Natural killer cell (primary cell): ENCODE measurements around the gene MAPRE2. TPM values are rescaled to one million over a fixed set of nuclear protein-coding genes. Genes with fewer than 3 reads are reported as not detected.
A peak's percentile ranks its signal among the peaks of the same experiment; 100 is the strongest.

Experiments used
- ATAC-seq, 3 donors: fragments of 150-1000 bp in 2 of 3; fragments of 200-7000 bp in 1 of 3; cut with Tn5 transposase; 1 replicate in 1 of 3; 2 replicates in 2 of 3; pipeline ENCODE4 v1.10.0; 2021; ENCODE audit warnings: mild to moderate bottlenecking in 2 of 3, moderate library complexity in 2 of 3
- DNase-seq, 2 donors: peaks; one replicate each; pipeline versions ENCODE4 v3.0.0 to v3.0.0-alpha.2; 2013 to 2021; ENCODE audit warnings: mixed read lengths in 1 of 2
- H3K27ac ChIP-seq: one replicate; pipeline ENCODE4 v1.5.1; 2013; ENCODE audit warnings: mild to moderate bottlenecking, low read length
- H3K27me3 ChIP-seq: one replicate; pipeline ENCODE4 v1.6.1; 2013; ENCODE audit warnings: low read length; ENCODE audit not compliant: control insufficient read depth, insufficient read depth
- H3K36me3 ChIP-seq: one replicate; pipeline ENCODE4 v1.6.1; 2013; ENCODE audit warnings: low read length; ENCODE audit not compliant: control insufficient read depth, insufficient read depth
- H3K4me1 ChIP-seq: one replicate; pipeline ENCODE4 v1.6.1; 2013; ENCODE audit warnings: low read length; ENCODE audit not compliant: control insufficient read depth, insufficient read depth
- H3K4me3 ChIP-seq: one replicate; pipeline ENCODE4 v1.5.1; 2013; ENCODE audit warnings: low read length
- H3K9me3 ChIP-seq: one replicate; pipeline ENCODE4 v1.6.1; 2013; ENCODE audit warnings: low read length; ENCODE audit not compliant: control insufficient read depth, insufficient read depth
- H3K27ac Mint-ChIP-seq, 2 donors: one replicate each; pipeline ENCODE4 v1.8.0; 2022; ENCODE audit warnings: mild to moderate bottlenecking in 2 of 2, mixed read lengths in 2 of 2, moderate library complexity in 1 of 2
- H3K27me3 Mint-ChIP-seq, 2 donors: one replicate each; pipeline ENCODE4 v1.8.0; 2022; ENCODE audit warnings: low read depth in 2 of 2, mixed read lengths in 2 of 2
- H3K36me3 Mint-ChIP-seq: one replicate; pipeline ENCODE4 v1.8.0; 2022; ENCODE audit warnings: mixed read lengths
- H3K4me1 Mint-ChIP-seq, 2 donors: one replicate each; pipeline ENCODE4 v1.8.0; 2022; ENCODE audit warnings: mixed read lengths in 2 of 2
- H3K4me3 Mint-ChIP-seq: one replicate; pipeline ENCODE4 v1.8.0; 2022; ENCODE audit warnings: mild to moderate bottlenecking, moderate library complexity, mixed read lengths
- H3K9me3 Mint-ChIP-seq, 2 donors: one replicate each; pipeline ENCODE4 v1.8.0; 2022; ENCODE audit warnings: mixed read lengths in 2 of 2
- WGBS: methylation state at CpG from one replicate; pipeline ENCODE4 v1.1.7; 2013; ENCODE audit warnings: missing lambda C conversion rate; ENCODE audit not compliant: insufficient coverage; 5-methylcytosine and 5-hydroxymethylcytosine counted together
- intact Hi-C: fragments of 100-400 bp; cut with micrococcal nuclease; formaldehyde crosslinking; loops from one replicate; pipeline ENCODE4 v1.14.2; 2022
- total RNA-seq, 4 donors: library from RNA; stranded (reverse); fragments of 120-200 nt in 1 of 4; gene quantifications; one replicate each; pipeline versions ENCODE4 v1.2.3 to v1.2.4, GENCODE V29; 2013 to 2022
- TF ChIP-seq, protein P1 (sequence below): fragments of 200-600 bp; IDR thresholded peaks from one replicate; pipeline ENCODE4 v1.8.0; 2022; ENCODE audit warnings: antibody characterized with exemption

Gene MAPRE2
- total RNA-seq, 3 donors from 2014 or later (not counting 1 experiment from before 2014, with no cell fraction given): 159 to 283 (median 207) TPM

DNA sequence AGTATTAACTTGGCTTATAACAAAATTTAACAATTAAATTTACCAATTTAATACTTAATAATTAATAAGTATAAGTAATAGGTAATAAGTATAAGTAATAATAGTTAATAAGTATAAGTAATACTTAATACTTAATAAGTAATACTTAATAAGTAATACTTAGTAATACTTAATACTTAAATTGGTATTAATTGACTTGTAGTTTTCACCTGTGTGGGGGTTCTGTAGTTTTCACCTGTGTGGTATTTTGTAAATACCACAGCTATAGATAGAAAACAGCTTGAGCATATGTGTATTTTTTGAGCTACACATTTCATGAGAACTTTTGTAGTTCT lies 55.4 kb downstream of the MAPRE2 start:
- Histone ChIP-seq H3K4me3 (no peak overlapping the region), H3K27me3 (no peaks in the 10 kb centered on the region), H3K4me1 (no peaks in the 10 kb centered on the region), H3K36me3 (peaks cover 17% of the 10 kb centered on the region), H3K9me3 (no peaks in the 10 kb centered on the region), H3K27ac (no peak overlapping the region)
- Mint-ChIP-seq H3K27me3 (no peaks in the 10 kb centered on the region), H3K4me1 (peaks cover 61 to 75% of the 10 kb centered on the region in 2 donors), H3K36me3 (peaks cover 2% of the 10 kb centered on the region), H3K4me3 (no peak overlapping the region), H3K27ac (peak overlapping the region; percentile 52 to 82), H3K9me3 (no peaks in the 10 kb centered on the region)
- TF ChIP-seq, protein P1, sequence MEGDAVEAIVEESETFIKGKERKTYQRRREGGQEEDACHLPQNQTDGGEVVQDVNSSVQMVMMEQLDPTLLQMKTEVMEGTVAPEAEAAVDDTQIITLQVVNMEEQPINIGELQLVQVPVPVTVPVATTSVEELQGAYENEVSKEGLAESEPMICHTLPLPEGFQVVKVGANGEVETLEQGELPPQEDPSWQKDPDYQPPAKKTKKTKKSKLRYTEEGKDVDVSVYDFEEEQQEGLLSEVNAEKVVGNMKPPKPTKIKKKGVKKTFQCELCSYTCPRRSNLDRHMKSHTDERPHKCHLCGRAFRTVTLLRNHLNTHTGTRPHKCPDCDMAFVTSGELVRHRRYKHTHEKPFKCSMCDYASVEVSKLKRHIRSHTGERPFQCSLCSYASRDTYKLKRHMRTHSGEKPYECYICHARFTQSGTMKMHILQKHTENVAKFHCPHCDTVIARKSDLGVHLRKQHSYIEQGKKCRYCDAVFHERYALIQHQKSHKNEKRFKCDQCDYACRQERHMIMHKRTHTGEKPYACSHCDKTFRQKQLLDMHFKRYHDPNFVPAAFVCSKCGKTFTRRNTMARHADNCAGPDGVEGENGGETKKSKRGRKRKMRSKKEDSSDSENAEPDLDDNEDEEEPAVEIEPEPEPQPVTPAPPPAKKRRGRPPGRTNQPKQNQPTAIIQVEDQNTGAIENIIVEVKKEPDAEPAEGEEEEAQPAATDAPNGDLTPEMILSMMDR: no peak
- intact Hi-C loops: no loop called here
- no peak for ATAC-seq
- DNase-seq: no peak

- no peaks in the 10 kb centered on the region for H3K4me1 ChIP-seq
- intact Hi-C loops: no loop called here
- no peak for DNase-seq
- Mint-ChIP-seq H3K36me3 (peaks cover 8% of the 10 kb centered on the region), H3K9me3 (no peaks in the 10 kb centered on the region), H3K27me3 (no peaks in the 10 kb centered on the region), H3K27ac (peak overlapping the region; percentile 52 to 82), H3K4me1 (peaks cover 58 to 76% of the 10 kb centered on the region in 2 donors), H3K4me3 (no peak overlapping the region)
- no peaks in the 10 kb centered on the region for H3K9me3 ChIP-seq
- H3K36me3 ChIP-seq: peaks cover 21% of the 10 kb centered on the region
- H3K27me3 ChIP-seq: no peaks in the 10 kb centered on the region
- no peak overlapping the region for H3K27ac ChIP-seq
- peak in 1 of 3 donors; percentile 15 for ATAC-seq
- TF ChIP-seq, protein P1: no peak
- 100% methylated on average over 5 of the region's 5 CpGs for WGBS
- no peak overlapping the region for H3K4me3 ChIP-seq
Measured at GRCh38 chr18:35097195-35097594, 56.0 kb downstream of the MAPRE2 start.

- Histone ChIP-seq H3K9me3 (no peaks in the 10 kb centered on the region), H3K4me3 (no peak overlapping the region), H3K36me3 (peaks cover 26% of the 10 kb centered on the region), H3K27ac (no peak overlapping the region), H3K4me1 (no peaks in the 10 kb centered on the region), H3K27me3 (no peaks in the 10 kb centered on the region)
- DNase-seq: no peak
- Mint-ChIP-seq H3K27ac (peak overlapping the region; percentile 52 to 82), H3K27me3 (no peaks in the 10 kb centered on the region), H3K9me3 (no peaks in the 10 kb centered on the region), H3K4me3 (no peak overlapping the region), H3K36me3 (peaks cover 10% of the 10 kb centered on the region), H3K4me1 (peaks cover 53 to 72% of the 10 kb centered on the region in 2 donors)
- 100% methylated on average over 2 of the region's 2 CpGs for WGBS
- TF ChIP-seq, protein P1: no peak
- ATAC-seq: no peak
- intact Hi-C loops: no loop called here
Measured at GRCh38 chr18:35097763-35098162, 56.5 kb downstream of the MAPRE2 start.

DNA sequence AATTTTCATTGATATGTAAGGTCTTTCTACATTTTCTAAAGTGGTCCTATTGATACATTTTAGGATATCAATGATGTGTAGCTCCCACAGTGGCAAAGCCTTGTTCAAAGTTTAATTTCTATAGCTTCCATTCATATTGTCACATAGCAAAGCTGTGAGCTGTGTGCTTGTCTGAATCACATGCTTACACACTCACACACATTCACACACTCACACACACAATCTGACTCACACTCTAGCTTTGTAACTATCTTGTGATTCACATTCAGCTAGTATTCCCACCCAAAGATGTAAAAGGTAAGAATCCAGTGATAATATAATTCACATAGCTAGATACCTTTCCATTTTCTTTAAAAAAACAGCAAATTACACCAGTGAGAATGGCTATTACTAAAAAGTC lies 58.7 kb downstream of the MAPRE2 start:
- ATAC-seq (no peak), DNase-seq (no peak)
- Mint-ChIP-seq H3K4me3 (no peak overlapping the region), H3K9me3 (no peaks in the 10 kb centered on the region), H3K27me3 (no peaks in the 10 kb centered on the region), H3K4me1 (peaks cover 35 to 58% of the 10 kb centered on the region in 2 donors), H3K27ac (peak overlapping the region in 1 of 2 donors; percentile 44), H3K36me3 (peaks cover 10% of the 10 kb centered on the region)
- H3K36me3 ChIP-seq: peaks cover 39% of the 10 kb centered on the region
- no peak overlapping the region for H3K27ac ChIP-seq
- H3K4me1 ChIP-seq: no peaks in the 10 kb centered on the region
- no peaks in the 10 kb centered on the region for H3K27me3 ChIP-seq
- H3K9me3 ChIP-seq: no peaks in the 10 kb centered on the region
- intact Hi-C loops: no loop called here
- H3K4me3 ChIP-seq: no peak overlapping the region
- TF ChIP-seq, protein P1: no peak
